Measurements from ENCODE around the gene FGD3. TPM values are rescaled to one million over a fixed set of nuclear protein-coding genes. Genes with fewer than 3 reads are reported as not detected.

The FGD3 gene
- total RNA-seq, 2 donors from 2014 or later: 1.8 to 2.3 TPM

DNA sequence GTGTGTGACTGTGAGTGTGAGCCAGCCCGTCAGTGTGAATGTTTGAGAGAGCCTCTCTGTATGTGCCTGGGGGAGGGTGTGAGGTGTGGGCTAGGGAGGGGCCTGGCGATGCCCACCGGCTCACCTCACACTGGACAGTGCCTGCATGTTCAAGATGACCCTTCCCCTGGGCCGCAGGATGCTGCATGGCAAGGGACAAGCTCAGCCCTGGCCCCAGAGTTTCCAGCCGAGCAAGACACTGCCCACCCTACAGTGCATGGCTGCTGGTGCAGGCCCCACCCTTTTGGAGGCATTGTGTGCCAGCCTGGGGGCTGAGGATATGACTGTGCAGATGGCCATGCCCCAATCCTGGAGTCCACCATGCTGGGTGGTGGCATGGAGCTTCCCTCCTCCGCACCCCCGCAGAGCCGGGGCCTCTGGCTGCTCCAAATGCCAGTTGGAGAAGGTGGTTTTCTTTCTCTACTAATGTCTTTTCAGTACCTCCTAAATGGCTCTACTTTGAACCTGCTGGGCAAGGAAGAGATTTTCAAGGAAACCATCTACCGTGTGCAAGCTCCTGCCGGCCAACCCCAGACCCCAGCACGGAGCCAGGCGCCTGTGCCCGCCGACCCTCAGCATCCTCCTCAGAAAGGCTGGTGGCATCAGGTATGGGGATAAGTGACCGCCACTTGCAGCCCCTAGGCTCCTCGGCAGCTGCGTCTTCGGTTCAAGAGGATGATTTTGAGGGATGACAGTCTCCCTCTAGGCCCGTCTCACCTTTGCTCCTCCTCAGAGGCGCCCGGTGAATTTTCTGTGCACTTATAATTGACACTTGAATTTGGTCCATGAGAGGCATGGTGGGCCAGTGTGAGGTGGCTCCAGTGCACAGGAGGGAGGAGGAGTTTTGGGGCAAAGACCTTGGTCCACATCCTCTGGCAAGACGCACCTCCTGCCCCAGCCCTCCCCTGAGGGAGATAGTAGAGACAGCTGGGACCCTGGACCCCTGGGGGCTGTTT is 27.7 kb downstream of the FGD3 start:
- Histone ChIP-seq H3K9me3 (no peaks in the 10 kb centered on the region), H3K4me1 (no peaks in the 10 kb centered on the region), H3K9ac (ENCODE audit: low read depth in 2 of 2, low read length in 2 of 2) (no peak overlapping the region), H3K36me3 (no peaks in the 10 kb centered on the region), H3K4me3 (no peak overlapping the region), H3K27me3 (no peaks in the 10 kb centered on the region), H3K27ac (no peak overlapping the region)
- no peak for DNase-seq
- TF ChIP-seq, protein P1, sequence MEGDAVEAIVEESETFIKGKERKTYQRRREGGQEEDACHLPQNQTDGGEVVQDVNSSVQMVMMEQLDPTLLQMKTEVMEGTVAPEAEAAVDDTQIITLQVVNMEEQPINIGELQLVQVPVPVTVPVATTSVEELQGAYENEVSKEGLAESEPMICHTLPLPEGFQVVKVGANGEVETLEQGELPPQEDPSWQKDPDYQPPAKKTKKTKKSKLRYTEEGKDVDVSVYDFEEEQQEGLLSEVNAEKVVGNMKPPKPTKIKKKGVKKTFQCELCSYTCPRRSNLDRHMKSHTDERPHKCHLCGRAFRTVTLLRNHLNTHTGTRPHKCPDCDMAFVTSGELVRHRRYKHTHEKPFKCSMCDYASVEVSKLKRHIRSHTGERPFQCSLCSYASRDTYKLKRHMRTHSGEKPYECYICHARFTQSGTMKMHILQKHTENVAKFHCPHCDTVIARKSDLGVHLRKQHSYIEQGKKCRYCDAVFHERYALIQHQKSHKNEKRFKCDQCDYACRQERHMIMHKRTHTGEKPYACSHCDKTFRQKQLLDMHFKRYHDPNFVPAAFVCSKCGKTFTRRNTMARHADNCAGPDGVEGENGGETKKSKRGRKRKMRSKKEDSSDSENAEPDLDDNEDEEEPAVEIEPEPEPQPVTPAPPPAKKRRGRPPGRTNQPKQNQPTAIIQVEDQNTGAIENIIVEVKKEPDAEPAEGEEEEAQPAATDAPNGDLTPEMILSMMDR (IDR thresholded peaks at IDR 0.05): no peak
- intact Hi-C loops (cut with DNase I): no loop called here

DNA sequence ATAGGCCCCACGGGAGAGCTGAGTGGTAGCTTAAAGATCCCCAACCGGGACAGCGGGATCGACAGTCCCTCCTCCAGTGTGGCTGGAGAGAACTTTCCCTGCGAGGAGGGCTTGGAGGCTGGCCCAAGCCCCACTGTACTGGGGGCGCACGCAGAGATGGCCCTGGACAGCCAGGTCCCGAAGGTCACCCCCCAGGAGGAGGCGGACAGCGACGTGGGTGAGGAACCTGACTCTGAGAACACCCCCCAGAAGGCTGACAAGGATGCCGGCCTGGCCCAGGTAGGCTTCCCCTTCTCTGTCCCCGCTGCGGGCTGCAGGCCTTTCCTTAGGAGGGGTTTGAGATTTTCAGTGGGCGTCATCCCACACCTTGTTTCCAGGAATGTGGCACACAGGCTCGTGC is 29.1 kb downstream of the FGD3 start:
- intact Hi-C loops (cut with DNase I): no loop called here
- Histone ChIP-seq H3K4me1 (no peaks in the 10 kb centered on the region), H3K4me3 (no peak overlapping the region), H3K9ac (ENCODE audit: low read depth in 2 of 2, low read length in 2 of 2) (no peak overlapping the region), H3K27me3 (no peaks in the 10 kb centered on the region), H3K9me3 (no peaks in the 10 kb centered on the region), H3K36me3 (no peaks in the 10 kb centered on the region), H3K27ac (no peak overlapping the region)
- TF ChIP-seq, protein P1 (IDR thresholded peaks at IDR 0.05): no peak
- DNase-seq: no peak

- no peak overlapping the region for H3K27ac ChIP-seq
- H3K9ac ChIP-seq (ENCODE audit: low read depth in 2 of 2, low read length in 2 of 2): no peak overlapping the region
- no peaks in the 10 kb centered on the region for H3K36me3 ChIP-seq
- H3K9me3 ChIP-seq: no peaks in the 10 kb centered on the region
- H3K4me1 ChIP-seq: no peaks in the 10 kb centered on the region
- TF ChIP-seq, protein P1 (IDR thresholded peaks at IDR 0.05): no peak
- no peak overlapping the region for H3K4me3 ChIP-seq
- no peaks in the 10 kb centered on the region for H3K27me3 ChIP-seq
- intact Hi-C loops (cut with DNase I): no loop called here
- DNase-seq: no peak
These were observed 30.0 kb downstream of the FGD3 start for GRCh38 chr9:92977279-92977678.

DNA sequence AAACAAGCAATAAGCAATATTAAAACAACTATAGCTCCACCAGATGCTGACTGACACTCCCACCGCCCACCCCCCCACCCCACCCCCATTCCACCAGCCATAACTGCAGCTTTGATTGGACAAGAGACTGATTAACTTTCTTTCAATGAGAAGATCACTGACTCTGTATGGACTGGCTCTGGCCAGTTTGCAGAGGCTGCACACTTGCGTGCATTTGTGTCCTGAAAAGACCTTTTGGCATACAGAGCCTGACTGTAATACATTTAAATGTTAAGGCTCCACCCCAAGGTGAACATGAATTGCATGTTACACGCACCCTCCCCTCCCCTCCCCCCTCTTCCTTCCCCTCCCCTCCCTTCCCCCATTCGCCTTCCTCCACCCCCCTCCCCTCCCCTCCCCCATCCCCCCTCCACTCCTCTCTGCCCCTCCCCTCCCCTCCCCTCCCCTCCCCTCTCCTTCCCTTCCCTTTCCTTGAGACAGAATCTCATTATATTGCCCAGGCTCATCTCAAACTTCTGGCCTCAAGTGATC is 31.1 kb downstream of the FGD3 start:
- no peaks in the 10 kb centered on the region for H3K9me3 ChIP-seq
- no peaks in the 10 kb centered on the region for H3K36me3 ChIP-seq
- no peak overlapping the region for H3K4me3 ChIP-seq
- no peak overlapping the region for H3K9ac ChIP-seq (ENCODE audit: low read depth in 2 of 2, low read length in 2 of 2)
- intact Hi-C loops (cut with DNase I): no loop called here
- no peaks in the 10 kb centered on the region for H3K27me3 ChIP-seq
- TF ChIP-seq, protein P1 (IDR thresholded peaks at IDR 0.05): no peak
- no peaks in the 10 kb centered on the region for H3K4me1 ChIP-seq
- no peak for DNase-seq
- no peak overlapping the region for H3K27ac ChIP-seq

DNA sequence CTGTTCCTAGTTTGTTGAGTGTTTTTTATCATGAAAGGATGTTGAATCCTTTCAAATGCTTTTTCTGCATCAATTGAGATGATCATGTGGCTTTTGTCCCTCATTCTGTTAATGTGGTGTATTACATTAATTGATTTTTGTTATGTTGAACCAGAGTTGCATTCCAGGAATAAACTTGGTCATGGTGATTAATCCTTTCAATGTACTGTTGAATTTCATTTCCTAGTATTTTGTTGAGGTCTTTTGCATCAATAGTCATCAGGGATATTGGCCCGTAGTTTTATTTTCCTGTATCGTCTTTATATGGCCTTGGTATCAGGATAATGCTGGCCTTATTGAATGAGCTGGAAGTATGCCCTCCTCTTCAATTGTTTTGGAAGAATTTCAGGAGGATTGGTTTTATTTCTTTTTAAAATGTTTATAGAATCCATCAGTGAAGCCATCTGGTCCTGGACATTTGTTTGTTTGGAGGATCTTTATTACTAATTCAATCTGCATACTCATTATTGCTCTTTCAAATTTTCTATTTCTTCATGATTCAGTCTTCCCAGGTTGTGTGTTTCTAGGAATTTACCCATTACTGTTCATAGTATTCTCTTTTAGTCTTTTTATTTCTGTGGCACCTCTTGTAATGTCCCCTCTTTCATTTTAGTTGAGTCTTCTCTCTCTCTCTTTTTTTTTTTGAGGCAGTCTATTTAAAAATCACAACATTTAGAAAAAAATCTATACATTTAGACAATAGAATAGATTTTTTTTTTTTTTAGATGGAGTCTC is 32.1 kb downstream of the FGD3 start:
- Histone ChIP-seq H3K9ac (ENCODE audit: low read depth in 2 of 2, low read length in 2 of 2) (no peak overlapping the region), H3K27me3 (no peaks in the 10 kb centered on the region), H3K4me1 (no peaks in the 10 kb centered on the region), H3K36me3 (no peaks in the 10 kb centered on the region), H3K4me3 (no peak overlapping the region), H3K9me3 (no peaks in the 10 kb centered on the region), H3K27ac (no peak overlapping the region)
- no peak for DNase-seq
- intact Hi-C loops (cut with DNase I): no loop called here
- TF ChIP-seq, protein P1 (IDR thresholded peaks at IDR 0.05): no peak
